ENCODE data around the gene TSTD1. TPM values are rescaled to one million over a fixed set of nuclear protein-coding genes. Genes with fewer than 3 reads are reported as not detected.

The TSTD1 gene
- total RNA-seq, 2 experiments from 2014 or later = 70.8 to 78.7 TPM

- no peaks in the 10 kb centered on the region for H3K9me3 Mint-ChIP-seq
- no peak for TF ChIP-seq CTCF (IDR thresholded peaks at IDR 0.05)
- H3K36me3 Mint-ChIP-seq (ENCODE audit: low read depth) = peaks cover 30% of the 10 kb centered on the region
- intact Hi-C loops (cut with micrococcal nuclease) = no loop called here
- peaks cover 40% of the 10 kb centered on the region for H3K4me1 Mint-ChIP-seq (ENCODE audit: low read depth)
- no peak overlapping the region for H3K4me3 Mint-ChIP-seq
- peak overlapping the region; percentile 98 for H3K27ac Mint-ChIP-seq
- CTCF ChIA-PET = interaction anchor here (0.7 to 11.1 kb wide), 17 partner anchors 11 to 422 kb away, joined by 3 to 200 read pairs (median 4); partner anchors contain the start of genes KLHDC9, NECTIN4, NIT1 and PFDN2
- no peak for ATAC-seq
- DNase-seq = no peak
- H3K27me3 Mint-ChIP-seq = no peaks in the 10 kb centered on the region
- POLR2A ChIA-PET = interaction anchor here (0.7 to 7.6 kb wide), 8 partner anchors 9 to 84 kb away, joined by 3 to 99 read pairs (median 8); partner anchors contain the start of genes KLHDC9, NECTIN4, UFC1 and USF1
Measured at GRCh38 chr1:161070761-161071160, 32.0 kb upstream of the TSTD1 start.

- H3K9me3 Mint-ChIP-seq = no peaks in the 10 kb centered on the region
- H3K4me1 Mint-ChIP-seq (ENCODE audit: low read depth) = peaks cover 45% of the 10 kb centered on the region
- intact Hi-C loops (cut with micrococcal nuclease) = loop anchor here (5.0 kb wide), 1 partner anchor 32 kb away; no protein-coding TSS in a partner anchor
- H3K27me3 Mint-ChIP-seq = no peaks in the 10 kb centered on the region
- H3K27ac Mint-ChIP-seq = peak within 1 kb of the TSS; percentile 98
- POLR2A ChIA-PET = interaction anchor here (0.7 to 7.6 kb wide), 11 partner anchors 10 to 85 kb away, joined by 3 to 99 read pairs (median 5); partner anchors contain the start of genes F11R, KLHDC9, NECTIN4 and UFC1
- H3K4me3 Mint-ChIP-seq = peak within 1 kb of the TSS; percentile 97
- H3K36me3 Mint-ChIP-seq (ENCODE audit: low read depth) = peaks cover 32% of the 10 kb centered on the region
- CTCF ChIA-PET = interaction anchor here (0.7 to 11.1 kb wide), 15 partner anchors 10 to 421 kb away, joined by 3 to 200 read pairs (median 4); partner anchors contain the start of genes KLHDC9, PPOX, TSTD1 and USF1
- TF ChIP-seq CTCF (IDR thresholded peaks at IDR 0.05) = no peak
- ATAC-seq (peak; percentile 79), DNase-seq (peak; percentile 98)
Measured at GRCh38 chr1:161069731-161070270, 31.0 kb upstream of the TSTD1 start, which contains the start of gene ARHGAP30. Gene ARHGAP30 (minus strand): TSS chr1:161069891. CDS start chr1:161069624, 267 bp downstream.

GRCh38 chr1:161069241-161069640 is 30.5 kb upstream of the TSTD1 start:
- intact Hi-C loops (cut with micrococcal nuclease) = loop anchor here (5.0 kb wide), 1 partner anchor 33 kb away; no protein-coding TSS in a partner anchor
- CTCF ChIA-PET = interaction anchor here (1.0 to 11.1 kb wide), 11 partner anchors 10 to 97 kb away, joined by 3 to 200 read pairs (median 4); partner anchors contain the start of genes KLHDC9, PPOX and USF1
- Mint-ChIP-seq H3K36me3 (ENCODE audit: low read depth) (peaks cover 38% of the 10 kb centered on the region), H3K27me3 (no peaks in the 10 kb centered on the region), H3K4me3 (peak overlapping the region; percentile 97), H3K27ac (peak overlapping the region; percentile 98), H3K4me1 (ENCODE audit: low read depth) (peaks cover 50% of the 10 kb centered on the region), H3K9me3 (no peaks in the 10 kb centered on the region)
- no peak for TF ChIP-seq CTCF (IDR thresholded peaks at IDR 0.05)
- no peak for ATAC-seq
- DNase-seq = peak; percentile 23
- POLR2A ChIA-PET = interaction anchor here (0.7 to 7.6 kb wide), 10 partner anchors 9 to 85 kb away, joined by 3 to 99 read pairs (median 5); partner anchors contain the start of genes F11R, KLHDC9, NECTIN4 and UFC1

GRCh38 chr1:161068306-161069234 is 29.8 kb upstream of the TSTD1 start:
- Mint-ChIP-seq H3K36me3 (ENCODE audit: low read depth) (peaks cover 44% of the 10 kb centered on the region), H3K4me3 (peak overlapping the region; percentile 97), H3K4me1 (ENCODE audit: low read depth) (peaks cover 56% of the 10 kb centered on the region), H3K9me3 (no peaks in the 10 kb centered on the region), H3K27ac (peak overlapping the region; percentile 98), H3K27me3 (no peaks in the 10 kb centered on the region)
- ChIA-PET CTCF (interaction anchor here (0.8 to 11.1 kb wide), 7 partner anchors 14 to 97 kb away, joined by 3 to 200 read pairs (median 4); partner anchors contain the start of genes KLHDC9, PPOX and USF1), POLR2A (interaction anchor here (1.3 to 7.6 kb wide), 5 partner anchors 9 to 47 kb away, joined by 3 to 99 read pairs (median 4); partner anchors contain the start of genes F11R, KLHDC9 and USF1)
- ATAC-seq (peak; percentile 75), DNase-seq (peak; percentile 92)
- no peak for TF ChIP-seq CTCF (IDR thresholded peaks at IDR 0.05)
- intact Hi-C loops (cut with micrococcal nuclease) = loop anchor here (5.0 kb wide), 1 partner anchor 34 kb away; no protein-coding TSS in a partner anchor
